HepG2 (cell line): ENCODE results near the gene ZNF541. TPM values are rescaled to one million over a fixed set of nuclear protein-coding genes. Genes with fewer than 3 reads are reported as not detected.

Source experiments
- ATAC-seq: fragments of 200-7000 bp; cut with Tn5 transposase; 3 replicates; pipeline ENCODE4 v1.9.1; 2020; ENCODE audit warnings: mild to moderate bottlenecking, moderate library complexity
- BruUV-seq: library from RNA; stranded (reverse); fragments of 400-500 nt; replicated peaks from 2 replicates; lab custom pipeline; 2021; lab: Mats Ljungman, UMichigan
- CTCF ChIA-PET: fragments of 300-600 bp; formaldehyde crosslinking; extraction: SDS; loops from one replicate; lab custom pipeline; 2021; ENCODE audit warnings: low total read pairs, inconsistent platforms, low intra/inter-chr PET ratio; lab: Yijun Ruan, JAX
- POLR2A ChIA-PET: fragments of 350-600 bp; sonication (Branson Sonifier 250); formaldehyde crosslinking; loops from one replicate; lab custom pipeline; 2020; ENCODE audit warnings: antibody characterized with exemption, inconsistent platforms; lab: Yijun Ruan, JAX
- DNase-seq: peaks from one replicate; pipeline ENCODE4 v3.0.0-alpha.2; 2015; ENCODE audit warnings: low spot score
- FAIRE-seq: peaks from 3 replicates; lab custom pipeline; 2011; peaks lifted over from hg19 to GRCh38; lab: Jason Lieb, UNC
- H2AFZ ChIP-seq: one replicate; pipeline ENCODE4 v1.6.1; 2011; ENCODE audit warnings: low read length, inconsistent platforms
- H3K27ac ChIP-seq: fragments of 300-600 bp; 3 replicates; pipeline ENCODE4 v1.8.0; 2011; ENCODE audit warnings: mixed run types, mild to moderate bottlenecking, mixed read lengths, low read length, inconsistent platforms; ENCODE audit not compliant: insufficient read depth; ENCODE audit errors: extremely low read length
- H3K27me3 ChIP-seq, 2 experiments: fragments of 200-600 bp in 1 of 2; 2 replicates in 1 of 2; 3 replicates in 1 of 2; pipeline versions ENCODE4 v1.6.0 to v1.8.0; 2011; ENCODE audit warnings: low read length in 2 of 2, mild to moderate bottlenecking in 2 of 2, moderate library complexity in 2 of 2, inconsistent platforms in 1 of 2; ENCODE audit not compliant: insufficient read depth in 2 of 2, control insufficient read depth in 1 of 2
- H3K36me3 ChIP-seq, 2 experiments: fragments of 200-600 bp in 1 of 2; replicated peaks in 1 of 2; 2 replicates in 1 of 2; 3 replicates in 1 of 2; pipeline versions ENCODE4 v1.5.1 to v1.8.0; 2011; ENCODE audit warnings: low read length in 2 of 2, inconsistent platforms in 1 of 2; ENCODE audit not compliant: insufficient read depth in 2 of 2, control insufficient read depth in 1 of 2
- H3K4me1 ChIP-seq: 2 replicates; pipeline ENCODE4 v1.5.1; 2012; ENCODE audit warnings: low read length, inconsistent platforms; ENCODE audit not compliant: insufficient read depth
- H3K4me2 ChIP-seq: 2 replicates; pipeline ENCODE4 v1.6.0; 2011; ENCODE audit warnings: low read depth, low read length, inconsistent platforms
- H3K4me3 ChIP-seq, 3 experiments: fragments of 200-600 bp in 1 of 3; sonication (generic), shearing (Covaris generic) in 1 of 3; replicated peaks in 1 of 3; 2 replicates each; pipeline ENCODE4 v1.5.1; 2011 to 2016; ENCODE audit warnings: low read length in 3 of 3, inconsistent platforms in 2 of 3, low read depth in 2 of 3, mild to moderate bottlenecking in 2 of 3, control low read depth in 1 of 3, mixed read lengths in 1 of 3; ENCODE audit not compliant: insufficient read depth in 1 of 3
- H3K79me2 ChIP-seq: one replicate; pipeline ENCODE4 v1.6.1; 2011; ENCODE audit warnings: low read length, inconsistent platforms; ENCODE audit not compliant: insufficient read depth
- H3K9ac ChIP-seq: 2 replicates; pipeline ENCODE4 v1.6.0; 2011; ENCODE audit warnings: mild to moderate bottlenecking, low read depth, low read length, inconsistent platforms; ENCODE audit not compliant: insufficient read depth
- H3K9me3 ChIP-seq: 2 replicates; pipeline ENCODE4 v1.5.1; 2012; ENCODE audit warnings: mild to moderate bottlenecking, low read length
- H4K20me1 ChIP-seq: 2 replicates; pipeline ENCODE4 v1.6.0; 2011; ENCODE audit warnings: inconsistent platforms, mild to moderate bottlenecking, low read length, moderate library complexity; ENCODE audit not compliant: insufficient read depth
- GMEB2 ChIP-seq: IDR thresholded peaks from 2 replicates; pipeline ENCODE4 v1.6.1; 2016; ENCODE audit warnings: missing biosample characterization, missing genetic modification reagents, low read depth
- HNF1A ChIP-seq, 2 experiments: sonication (generic) in 1 of 2; formaldehyde crosslinking in 1 of 2; IDR thresholded peaks; 2 replicates each; pipeline versions ENCODE4 v1.4.0 to v1.6.1; 2016 to 2020; ENCODE audit warnings: borderline replicate concordance in 1 of 2, low read depth in 1 of 2, mild to moderate bottlenecking in 1 of 2, missing genetic modification reagents in 1 of 2
- YY1 ChIP-seq: IDR thresholded peaks from 2 replicates; pipeline ENCODE4 v1.6.1; 2011; ENCODE audit warnings: low read length, low read depth, moderate library complexity, mild to moderate bottlenecking; ENCODE audit not compliant: insufficient read depth, insufficient replicate concordance
- ZKSCAN5 ChIP-seq: sonication (generic); formaldehyde crosslinking; IDR thresholded peaks from 2 replicates; pipeline ENCODE4 v1.5.1; 2020; ENCODE audit warnings: mild to moderate bottlenecking, missing genetic modification reagents
- ZNF800 ChIP-seq: sonication (generic); formaldehyde crosslinking; IDR thresholded peaks from 2 replicates; pipeline ENCODE4 v1.4.0; 2020; ENCODE audit warnings: missing genetic modification reagents
- WGBS: methylation state at CpG from one replicate; pipeline ENCODE4 v1.1.6; 2017; ENCODE audit warnings: low lambda C conversion rate; 5-methylcytosine and 5-hydroxymethylcytosine counted together
- in situ Hi-C: cut with HindIII; loops from 2 replicates; pipeline ENCODE4 v1.10.0; 2017; ENCODE audit warnings: low pct_unique_long_range_greater_than_20kb; ENCODE audit not compliant: extremely low pct_ligation_motif_present
- intact Hi-C: fragments of 100-400 bp; cut with micrococcal nuclease; formaldehyde crosslinking; loops from one replicate; pipeline ENCODE4 v1.10.0; 2022; ENCODE audit not compliant: unreplicated experiment
- polyA plus RNA-seq, 8 experiments: library from polyadenylated mRNA; depleted of rRNA in 3 of 8; stranded (reverse) in 7 of 8; unstranded in 1 of 8; fragments of >200 nt; fragmentation: Illumina TruSeq in 4 of 8; extraction: Trizol in 4 of 8; gene quantifications; 2 replicates each; pipeline versions ENCODE4 v1.2.1 to v1.2.3, GENCODE V29; 2011 to 2016; ENCODE audit warnings: low read depth in 4 of 8, missing spikeins in 1 of 8, mixed read lengths in 1 of 8; ENCODE audit not compliant: insufficient read depth in 1 of 8
- total RNA-seq, 5 experiments: library from RNA; depleted of rRNA; stranded (reverse); fragments of >200 nt; fragmentation: Illumina TruSeq; extraction: Trizol; gene quantifications; 2 replicates each; pipeline ENCODE4 v1.2.3, GENCODE V29; 2016; ENCODE audit warnings: low read depth in 1 of 5

ZNF541 gene
- total and polyA plus RNA-seq, 2 of the 13 experiments (the other 11 are each of a cell fraction or from before 2014, with no cell fraction given): 0.03 to 0.04 TPM

- Histone ChIP-seq H2AFZ (no peak overlapping the region), H3K4me3 (no peak overlapping the region), H3K27me3 (peaks cover 4 to 23% of the 10 kb centered on the region in 2 experiments; a peak in 3 of 5 replicates), H4K20me1 (no peaks in the 10 kb centered on the region), H3K79me2 (no peaks in the 10 kb centered on the region), H3K4me1 (peaks cover under 1% of the 10 kb centered on the region), H3K9ac (no peak overlapping the region), H3K27ac (no peak overlapping the region), H3K9me3 (no peaks in the 10 kb centered on the region), H3K36me3 (no peaks in the 10 kb centered on the region), H3K4me2 (no peak overlapping the region)
- no peak for ATAC-seq
- in situ Hi-C loops: loop anchor here (5.0 kb wide), 1 partner anchor 153 kb away; no protein-coding TSS in a partner anchor
- DNase-seq: no peak
- FAIRE-seq: no peak
- CTCF ChIA-PET: no interaction called here
- intact Hi-C loops: no loop called here
- TF ChIP-seq ZKSCAN5 (CRISPR knock-in tag): no peak
- 40% methylated on average over 3 of the region's 18 CpGs for WGBS
- POLR2A ChIA-PET: no interaction called here
- BruUV-seq: no TSS peak
Measured at GRCh38 chr19:47544075-47544474, 28.9 kb downstream of the ZNF541 start.

GRCh38 chr19:47542030-47542475 is 30.9 kb downstream of the ZNF541 start:
- Histone ChIP-seq H3K79me2 (no peaks in the 10 kb centered on the region), H3K36me3 (no peaks in the 10 kb centered on the region), H3K4me3 (no peak overlapping the region), H3K27ac (no peak overlapping the region), H4K20me1 (no peaks in the 10 kb centered on the region), H3K4me2 (no peak overlapping the region), H2AFZ (no peak overlapping the region), H3K9me3 (no peaks in the 10 kb centered on the region), H3K9ac (no peak overlapping the region), H3K4me1 (no peaks in the 10 kb centered on the region), H3K27me3 (peaks cover 6 to 30% of the 10 kb centered on the region in 2 experiments; a peak in 4 of 5 replicates)
- ATAC-seq (no peak), DNase-seq (no peak), FAIRE-seq (no peak)
- 7% methylated on average over 9 of the region's 9 CpGs for WGBS
- ChIA-PET POLR2A (no interaction called here), CTCF (no interaction called here)
- intact Hi-C loops: no loop called here
- BruUV-seq: no TSS peak
- in situ Hi-C loops: loop anchor here (5.0 kb wide), 1 partner anchor 155 kb away; no protein-coding TSS in a partner anchor
- TF ChIP-seq HNF1A (IDR thresholded peaks at IDR 0.05; ENCODE audit: low read depth): no peak
- no peak for TF ChIP-seq HNF1A (CRISPR knock-in tag; IDR thresholded peaks at IDR 0.05; ENCODE audit: borderline replicate concordance)
- TF ChIP-seq ZNF800 (CRISPR knock-in tag): no peak
- no peak for TF ChIP-seq GMEB2 (CRISPR knock-in tag)
- no peak for TF ChIP-seq YY1
